ENCODE results near the gene ACACB. TPM values are rescaled to one million over a fixed set of nuclear protein-coding genes. Genes with fewer than 3 reads are reported as not detected.

The ACACB gene
- total and polyA plus RNA-seq, 11 donors: 29.9 to 176 (median 119) TPM

GRCh38 chr12:109296431-109296830 is 180.0 kb downstream of the ACACB start:
- intact Hi-C loops (cut with DNase I): no loop called here
- no peak for TF ChIP-seq POLR2A (IDR thresholded peaks at IDR 0.05)
- no peak for TF ChIP-seq CTCF (IDR thresholded peaks at IDR 0.05)
- H3K27ac ChIP-seq: no peak overlapping the region
- H3K36me3 ChIP-seq: no peaks in the 10 kb centered on the region
- 57 to 74% (median 71%) methylated on average over 2 to 3 of the region's 3 CpGs for WGBS, 4 donors
- H3K4me3 ChIP-seq: no peak overlapping the region
- peaks cover 0 to 10% (median 0%) of the 10 kb centered on the region in 9 donors for H3K27me3 ChIP-seq
- no peak for DNase-seq
- ATAC-seq: no peak
- H3K4me1 ChIP-seq: peaks cover 0 to 9% (median 2%) of the 10 kb centered on the region in 12 donors
- H3K9me3 ChIP-seq: no peaks in the 10 kb centered on the region

GRCh38 chr12:109299849-109300248 is 183.5 kb downstream of the ACACB start:
- no peak for ATAC-seq
- no peaks in the 10 kb centered on the region for H3K36me3 ChIP-seq
- H3K4me3 ChIP-seq: no peak overlapping the region
- 84 to 91% (median 90%) methylated on average over 7 of the region's 7 CpGs for WGBS, 4 donors
- no peaks in the 10 kb centered on the region for H3K9me3 ChIP-seq
- H3K27ac ChIP-seq: no peak overlapping the region
- no peak for DNase-seq
- TF ChIP-seq POLR2A (IDR thresholded peaks at IDR 0.05) (no peak), CTCF (IDR thresholded peaks at IDR 0.05) (no peak)
- intact Hi-C loops (cut with DNase I): no loop called here
- peaks cover 0 to 20% (median 6%) of the 10 kb centered on the region in 9 donors for H3K27me3 ChIP-seq
- H3K4me1 ChIP-seq: no peaks in the 10 kb centered on the region

GRCh38 chr12:109301643-109302168 is 185.3 kb downstream of the ACACB start:
- TF ChIP-seq POLR2A (IDR thresholded peaks at IDR 0.05) (no peak), CTCF (IDR thresholded peaks at IDR 0.05) (no peak)
- ATAC-seq: no peak
- Histone ChIP-seq H3K27ac (no peak overlapping the region), H3K36me3 (no peaks in the 10 kb centered on the region), H3K9me3 (no peaks in the 10 kb centered on the region), H3K4me1 (no peaks in the 10 kb centered on the region), H3K27me3 (peaks cover 0 to 37% (median 15%) of the 10 kb centered on the region in 9 donors), H3K4me3 (no peak overlapping the region)
- 73 to 82% (median 75%) methylated on average over 3 of the region's 3 CpGs for WGBS, 4 donors
- intact Hi-C loops (cut with DNase I): no loop called here
- no peak for DNase-seq

GRCh38 chr12:109302358-109302757 is 186.0 kb downstream of the ACACB start:
- Histone ChIP-seq H3K27me3 (peaks cover 0 to 43% (median 20%) of the 10 kb centered on the region in 9 donors), H3K4me3 (no peak overlapping the region), H3K36me3 (no peaks in the 10 kb centered on the region), H3K27ac (no peak overlapping the region), H3K9me3 (no peaks in the 10 kb centered on the region), H3K4me1 (no peaks in the 10 kb centered on the region)
- ATAC-seq: no peak
- 53 to 78% (median 70%) methylated on average over 2 of the region's 2 CpGs for WGBS, 4 donors
- intact Hi-C loops (cut with DNase I): no loop called here
- no peak for TF ChIP-seq POLR2A (IDR thresholded peaks at IDR 0.05)
- peak in 2 of 12 donors; percentile 4 to 16 for TF ChIP-seq CTCF (IDR thresholded peaks at IDR 0.05)
- no peak for DNase-seq

Data from heart left ventricle (tissue), 16 donors.